PFSK-1 (cell line): ENCODE results near the gene NUDT16L1.

Source experiments
- FOXP2 ChIP-seq: optimal IDR thresholded peaks from 2 replicates; pipeline ENCODE3; 2011; ENCODE audit warnings: borderline replicate concordance, control low read depth, inconsistent platforms; ENCODE audit not compliant: insufficient read depth; ENCODE audit errors: extremely low read length, extremely low read depth
- POLR2AphosphoS5 ChIP-seq: IDR thresholded peaks from 2 replicates; pipeline ENCODE4 v1.6.1; 2012; ENCODE audit warnings: low read depth, mild to moderate bottlenecking, control low read depth, low read length, moderate library complexity
- TAF1 ChIP-seq: IDR thresholded peaks from 2 replicates; pipeline ENCODE4 v1.6.1; 2012; ENCODE audit warnings: low read length, control low read depth, borderline replicate concordance; ENCODE audit not compliant: insufficient read depth
- TF ChIP-seq, protein P1 (sequence below), 2 experiments: IDR thresholded peaks; 2 replicates each; pipeline versions ENCODE4 v1.6.1 to v1.8.0; 2011 to 2012; ENCODE audit warnings: low read depth in 2 of 2, low read length in 2 of 2, control low read depth in 1 of 2, inconsistent platforms in 1 of 2, mild to moderate bottlenecking in 1 of 2, moderate library complexity in 1 of 2; ENCODE audit not compliant: insufficient read depth in 1 of 2

DNA sequence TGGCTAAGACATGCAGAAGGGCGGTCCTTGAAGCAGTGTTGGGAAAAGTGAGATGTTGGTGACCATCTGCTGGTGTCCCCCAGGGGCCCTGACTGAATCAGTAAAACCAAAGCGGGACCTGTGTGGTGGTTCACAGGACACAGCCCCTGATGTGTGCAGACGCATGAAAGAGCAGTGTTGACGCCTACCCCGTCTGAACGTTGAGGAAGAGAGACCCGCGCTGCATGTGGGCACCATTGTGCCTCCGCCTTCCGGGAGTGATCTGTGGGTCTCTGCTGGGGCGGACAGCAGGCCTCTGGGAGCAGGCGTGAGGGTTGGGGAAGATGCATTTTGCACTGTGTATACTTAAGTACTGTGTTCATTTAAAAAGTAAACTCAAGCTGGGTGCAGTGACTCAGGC lies 37.1 kb upstream of the NUDT16L1 start:
- TF ChIP-seq, protein P1, sequence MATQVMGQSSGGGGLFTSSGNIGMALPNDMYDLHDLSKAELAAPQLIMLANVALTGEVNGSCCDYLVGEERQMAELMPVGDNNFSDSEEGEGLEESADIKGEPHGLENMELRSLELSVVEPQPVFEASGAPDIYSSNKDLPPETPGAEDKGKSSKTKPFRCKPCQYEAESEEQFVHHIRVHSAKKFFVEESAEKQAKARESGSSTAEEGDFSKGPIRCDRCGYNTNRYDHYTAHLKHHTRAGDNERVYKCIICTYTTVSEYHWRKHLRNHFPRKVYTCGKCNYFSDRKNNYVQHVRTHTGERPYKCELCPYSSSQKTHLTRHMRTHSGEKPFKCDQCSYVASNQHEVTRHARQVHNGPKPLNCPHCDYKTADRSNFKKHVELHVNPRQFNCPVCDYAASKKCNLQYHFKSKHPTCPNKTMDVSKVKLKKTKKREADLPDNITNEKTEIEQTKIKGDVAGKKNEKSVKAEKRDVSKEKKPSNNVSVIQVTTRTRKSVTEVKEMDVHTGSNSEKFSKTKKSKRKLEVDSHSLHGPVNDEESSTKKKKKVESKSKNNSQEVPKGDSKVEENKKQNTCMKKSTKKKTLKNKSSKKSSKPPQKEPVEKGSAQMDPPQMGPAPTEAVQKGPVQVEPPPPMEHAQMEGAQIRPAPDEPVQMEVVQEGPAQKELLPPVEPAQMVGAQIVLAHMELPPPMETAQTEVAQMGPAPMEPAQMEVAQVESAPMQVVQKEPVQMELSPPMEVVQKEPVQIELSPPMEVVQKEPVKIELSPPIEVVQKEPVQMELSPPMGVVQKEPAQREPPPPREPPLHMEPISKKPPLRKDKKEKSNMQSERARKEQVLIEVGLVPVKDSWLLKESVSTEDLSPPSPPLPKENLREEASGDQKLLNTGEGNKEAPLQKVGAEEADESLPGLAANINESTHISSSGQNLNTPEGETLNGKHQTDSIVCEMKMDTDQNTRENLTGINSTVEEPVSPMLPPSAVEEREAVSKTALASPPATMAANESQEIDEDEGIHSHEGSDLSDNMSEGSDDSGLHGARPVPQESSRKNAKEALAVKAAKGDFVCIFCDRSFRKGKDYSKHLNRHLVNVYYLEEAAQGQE (IDR thresholded peaks at IDR 0.05; ENCODE audit: insufficient read depth in 1 of 2, low read depth in 2 of 2, low read length in 2 of 2): no peak
- no peak for TF ChIP-seq TAF1
- no peak for TF ChIP-seq POLR2AphosphoS5
- no peak for TF ChIP-seq FOXP2
